Panc1 (cell line): ENCODE measurements around the gene SPAM1.

Source experiments
- CTCF ChIP-seq: fragments of 450-650 bp; IDR thresholded peaks from 2 replicates; pipeline ENCODE4 v1.5.1; 2017; ENCODE audit warnings: mild to moderate bottlenecking
- POLR2AphosphoS5 ChIP-seq: IDR thresholded peaks from 2 replicates; pipeline ENCODE4 v1.6.1; 2012; ENCODE audit warnings: mild to moderate bottlenecking, low read depth, low read length, moderate library complexity
- REST ChIP-seq, 2 experiments: IDR thresholded peaks; 2 replicates each; pipeline ENCODE4 v1.6.1; 2011 to 2012; ENCODE audit warnings: low read depth in 2 of 2, control low read depth in 1 of 2, low read length in 1 of 2, mild to moderate bottlenecking in 1 of 2, moderate library complexity in 1 of 2; ENCODE audit not compliant: insufficient read depth in 1 of 2
- SIN3A ChIP-seq: IDR thresholded peaks from 2 replicates; pipeline ENCODE4 v1.6.1; 2012; ENCODE audit warnings: low read depth, mild to moderate bottlenecking, low read length, moderate library complexity, borderline replicate concordance; ENCODE audit not compliant: insufficient read depth
- TCF7L2 ChIP-seq: IDR thresholded peaks from 2 replicates; pipeline ENCODE4 v1.6.1; 2011; ENCODE audit warnings: mild to moderate bottlenecking, low read depth, low read length, inconsistent platforms

- TF ChIP-seq CTCF: no peak
- TF ChIP-seq SIN3A: no peak
- no peak for TF ChIP-seq REST (IDR thresholded peaks at IDR 0.05; ENCODE audit: insufficient read depth in 1 of 2, low read depth in 2 of 2, low read length in 1 of 2)
- no peak for TF ChIP-seq POLR2AphosphoS5
- no peak for TF ChIP-seq TCF7L2
These were observed 68.0 kb downstream of the SPAM1 start for GRCh38 chr7:123992913-123993518.
